Activated T-cell treated with anti-CD3 and anti-CD28 coated beads, Interleukin-2, amount 50 U/mL, for 4 hours (primary cell): ENCODE data around the gene STX7. TPM values are rescaled to one million over a fixed set of nuclear protein-coding genes. Genes with fewer than 3 reads are reported as not detected.

Source experiments
- ATAC-seq, 2 donors: fragments of 200-7000 bp; cut with Tn5 transposase; one replicate each; pipeline ENCODE4 v1.10.0; 2021
- DNase-seq: peaks from one replicate; pipeline ENCODE4 v3.0.0-alpha.2; 2020
- H3K27me3 Mint-ChIP-seq: one replicate; pipeline ENCODE4 v1.8.0; 2021; ENCODE audit warnings: low read depth, mixed read lengths
- H3K36me3 Mint-ChIP-seq: one replicate; pipeline ENCODE4 v1.8.0; 2022; ENCODE audit warnings: mixed read lengths; ENCODE audit not compliant: insufficient read depth
- H3K4me1 Mint-ChIP-seq: one replicate; pipeline ENCODE4 v1.8.0; 2021; ENCODE audit warnings: low read depth, mixed read lengths
- H3K4me3 Mint-ChIP-seq: one replicate; pipeline ENCODE4 v1.8.0; 2021; ENCODE audit warnings: mild to moderate bottlenecking, moderate library complexity, mixed read lengths
- H3K9me3 Mint-ChIP-seq: one replicate; pipeline ENCODE4 v1.8.0; 2021; ENCODE audit warnings: mixed read lengths
- total RNA-seq, 3 donors: library from RNA; stranded (reverse); gene quantifications; one replicate each; pipeline ENCODE4 v1.2.1, GENCODE V29; 2021

STX7 gene
- total RNA-seq, 3 donors from 2014 or later = 6.7 to 11.0 (median 7.9) TPM

DNA sequence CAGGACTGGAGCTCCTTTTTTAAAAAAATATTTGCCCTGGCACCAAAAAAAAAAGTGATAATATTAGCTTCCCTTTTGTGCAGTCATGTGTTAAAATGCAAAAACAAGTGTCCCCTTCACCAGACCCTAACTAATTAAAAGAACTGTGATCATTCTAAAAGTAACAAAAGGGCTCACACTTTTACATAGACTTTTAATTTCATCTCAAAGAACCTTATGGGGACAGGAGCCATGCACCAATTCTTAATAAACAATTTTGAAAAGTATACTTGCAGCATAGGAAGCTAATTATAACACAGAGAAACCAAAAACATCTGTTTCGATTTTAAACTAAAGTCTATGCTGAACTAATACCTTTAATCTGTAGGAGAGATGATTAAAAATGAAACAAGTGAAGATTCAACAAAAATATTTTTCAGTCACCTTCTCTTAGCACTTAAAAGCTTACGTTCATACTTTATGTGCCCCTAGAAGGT, 17.3 kb downstream of the STX7 start:
- Mint-ChIP-seq H3K27me3 (no peaks in the 10 kb centered on the region), H3K36me3 (peaks cover 38% of the 10 kb centered on the region), H3K4me3 (no peak overlapping the region), H3K9me3 (peaks cover 8% of the 10 kb centered on the region), H3K4me1 (peaks cover 60% of the 10 kb centered on the region)
- DNase-seq = no peak
- peak; percentile 65 to 69 for ATAC-seq

DNA sequence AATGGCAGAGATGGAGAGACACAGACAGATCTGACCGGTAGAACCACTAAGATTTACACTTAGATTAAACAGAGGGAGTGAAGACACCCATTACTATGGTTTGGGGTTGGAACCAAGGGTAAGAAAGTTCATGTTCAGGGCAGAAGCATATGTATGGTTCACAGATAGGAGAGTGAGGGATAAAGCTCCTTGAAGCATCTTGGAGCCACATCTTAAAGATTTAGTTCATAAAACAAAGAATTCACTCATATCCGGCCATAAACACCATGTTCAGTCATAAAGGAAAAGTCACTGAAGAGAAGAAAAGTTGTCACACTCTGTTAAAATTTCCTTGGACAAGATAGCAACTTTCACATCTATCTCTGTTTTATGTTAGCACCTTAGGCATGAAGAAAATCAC, 18.0 kb downstream of the STX7 start:
- Mint-ChIP-seq H3K4me1 (peaks cover 56% of the 10 kb centered on the region), H3K9me3 (peaks cover 8% of the 10 kb centered on the region), H3K27me3 (no peaks in the 10 kb centered on the region), H3K36me3 (peaks cover 32% of the 10 kb centered on the region), H3K4me3 (peak overlapping the region; percentile 2)
- no peak for DNase-seq
- ATAC-seq = peak; percentile 32 to 35

DNA sequence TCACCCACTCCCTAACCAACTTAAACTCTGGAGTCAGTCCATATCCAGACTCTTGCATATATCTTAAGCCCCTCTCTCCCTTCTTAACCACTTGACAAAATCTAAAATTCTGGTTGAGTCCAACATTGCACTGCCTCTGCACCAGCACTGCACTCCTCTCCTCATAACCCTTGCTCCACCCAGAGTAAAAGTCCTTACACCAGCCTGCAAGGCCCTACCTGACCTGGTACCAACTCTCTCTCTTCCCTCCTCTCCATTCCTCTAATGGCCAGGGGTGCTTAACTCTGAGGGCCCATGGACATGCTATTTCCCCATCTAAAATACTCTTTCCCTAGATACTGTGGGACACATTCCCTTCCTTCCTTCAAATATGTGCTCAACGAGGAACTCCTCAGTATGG, 21.0 kb downstream of the STX7 start:
- ATAC-seq (no peak), DNase-seq (no peak)
- no peaks in the 10 kb centered on the region for H3K27me3 Mint-ChIP-seq
- peaks cover 46% of the 10 kb centered on the region for H3K4me1 Mint-ChIP-seq
- no peak overlapping the region for H3K4me3 Mint-ChIP-seq
- H3K36me3 Mint-ChIP-seq = peaks cover 21% of the 10 kb centered on the region
- H3K9me3 Mint-ChIP-seq = peaks cover 8% of the 10 kb centered on the region

DNA sequence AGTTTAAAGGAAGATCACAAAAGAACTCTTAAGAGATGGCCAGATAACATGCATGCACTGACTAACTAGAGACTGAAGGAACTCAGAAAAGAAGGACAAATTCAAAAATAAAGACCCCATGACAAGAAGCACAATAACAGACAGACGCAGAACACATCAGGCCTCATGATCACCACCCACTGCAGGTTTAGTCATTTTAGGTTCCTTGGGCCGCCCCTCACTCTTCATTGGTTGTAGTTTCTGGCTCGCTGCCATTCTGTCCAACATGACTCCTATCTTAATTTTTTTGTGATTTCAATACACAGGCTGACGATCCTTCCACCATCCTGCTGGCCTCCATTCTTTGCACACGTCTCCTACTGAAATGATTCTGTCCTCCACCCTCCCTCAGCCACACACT, 21.6 kb downstream of the STX7 start:
- Mint-ChIP-seq H3K4me3 (no peak overlapping the region), H3K4me1 (peaks cover 40% of the 10 kb centered on the region), H3K27me3 (no peaks in the 10 kb centered on the region), H3K36me3 (peaks cover 21% of the 10 kb centered on the region), H3K9me3 (peaks cover 8% of the 10 kb centered on the region)
- DNase-seq = no peak
- ATAC-seq = peak in 1 of 2 donors; percentile 26

DNA sequence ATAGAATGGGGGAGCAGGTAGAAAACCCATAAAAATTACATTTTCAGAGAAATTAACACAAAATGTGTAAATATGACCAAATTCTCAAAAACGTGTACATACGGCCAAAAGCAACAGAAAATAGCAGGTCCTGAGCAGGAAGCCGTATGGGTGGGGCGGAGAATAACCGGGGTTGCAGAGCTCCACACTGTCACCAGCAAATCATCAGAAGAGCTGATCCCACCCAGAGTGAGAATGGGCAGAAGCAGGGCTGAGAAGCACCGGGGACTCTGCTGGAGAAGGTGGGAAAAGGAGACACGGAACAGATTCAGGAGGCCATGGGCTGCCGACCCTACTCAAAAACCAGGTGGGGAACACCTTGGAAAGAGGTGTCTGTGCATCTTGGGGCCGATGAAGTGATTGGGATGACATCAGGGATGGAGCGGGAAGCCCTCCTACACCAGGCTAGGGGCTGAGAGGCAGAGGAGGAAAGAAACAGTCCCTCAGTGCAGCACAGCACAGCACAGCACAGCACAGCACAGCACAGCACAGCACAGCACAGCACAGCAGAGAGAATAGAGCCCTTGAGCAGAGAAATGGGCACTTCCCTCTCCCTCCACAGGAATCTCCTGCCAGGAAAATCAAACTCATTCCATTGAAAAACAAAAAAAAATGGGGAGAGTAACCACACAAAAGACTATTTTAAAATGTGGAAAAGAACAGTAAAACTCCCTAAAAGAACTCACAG, 22.3 kb downstream of the STX7 start:
- DNase-seq (no peak), ATAC-seq (no peak)
- H3K9me3 Mint-ChIP-seq = peaks cover 8% of the 10 kb centered on the region
- no peak overlapping the region for H3K4me3 Mint-ChIP-seq
- H3K36me3 Mint-ChIP-seq = peaks cover 21% of the 10 kb centered on the region
- H3K27me3 Mint-ChIP-seq = no peaks in the 10 kb centered on the region
- H3K4me1 Mint-ChIP-seq = peaks cover 35% of the 10 kb centered on the region

DNA sequence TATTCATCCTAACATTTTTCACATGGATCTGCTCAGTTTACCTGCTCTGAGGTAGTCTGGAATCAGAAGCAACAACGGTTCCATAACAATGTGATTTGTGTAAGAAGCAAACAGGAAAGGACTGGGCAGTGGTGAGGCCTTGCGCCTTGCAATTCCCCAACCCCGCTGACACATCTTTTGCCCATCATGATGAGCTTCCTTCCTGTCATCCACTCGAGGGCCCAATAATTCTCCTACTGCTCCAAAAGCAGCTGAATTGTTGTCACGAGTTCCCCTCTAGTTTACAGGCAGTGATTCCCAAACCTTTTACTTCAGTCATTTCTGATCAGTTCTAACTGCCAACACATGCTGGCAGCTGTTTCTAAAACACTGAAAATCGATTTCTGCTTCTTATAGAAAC, 22.9 kb downstream of the STX7 start:
- H3K27me3 Mint-ChIP-seq = no peaks in the 10 kb centered on the region
- H3K4me3 Mint-ChIP-seq = no peak overlapping the region
- peaks cover 19% of the 10 kb centered on the region for H3K36me3 Mint-ChIP-seq
- H3K9me3 Mint-ChIP-seq = peaks cover 8% of the 10 kb centered on the region
- peaks cover 29% of the 10 kb centered on the region for H3K4me1 Mint-ChIP-seq
- ATAC-seq = no peak
- DNase-seq = no peak

DNA sequence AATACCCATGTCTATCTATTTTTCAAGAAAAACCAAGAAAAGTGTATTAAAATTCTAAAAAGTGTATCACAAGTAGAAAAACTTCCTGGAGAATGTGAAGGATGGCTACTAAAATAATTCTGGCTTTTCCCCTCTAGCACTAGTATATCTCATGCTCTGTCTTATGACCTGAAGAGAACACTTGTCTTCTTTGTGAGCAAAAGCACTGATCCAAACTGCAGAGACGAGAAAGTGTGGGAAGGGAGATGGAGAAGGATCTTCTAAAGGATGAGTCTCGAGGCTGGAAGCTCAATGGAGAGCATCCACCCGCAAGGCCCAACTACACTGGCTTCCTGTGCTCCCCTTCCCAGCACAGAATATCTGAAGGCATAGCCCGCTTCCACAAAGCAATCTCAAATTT, 23.5 kb downstream of the STX7 start:
- peaks cover 12% of the 10 kb centered on the region for H3K36me3 Mint-ChIP-seq
- H3K4me3 Mint-ChIP-seq = no peak overlapping the region
- H3K9me3 Mint-ChIP-seq = peaks cover 2% of the 10 kb centered on the region
- DNase-seq (no peak), ATAC-seq (no peak)
- peaks cover 23% of the 10 kb centered on the region for H3K4me1 Mint-ChIP-seq
- H3K27me3 Mint-ChIP-seq = no peaks in the 10 kb centered on the region

DNA sequence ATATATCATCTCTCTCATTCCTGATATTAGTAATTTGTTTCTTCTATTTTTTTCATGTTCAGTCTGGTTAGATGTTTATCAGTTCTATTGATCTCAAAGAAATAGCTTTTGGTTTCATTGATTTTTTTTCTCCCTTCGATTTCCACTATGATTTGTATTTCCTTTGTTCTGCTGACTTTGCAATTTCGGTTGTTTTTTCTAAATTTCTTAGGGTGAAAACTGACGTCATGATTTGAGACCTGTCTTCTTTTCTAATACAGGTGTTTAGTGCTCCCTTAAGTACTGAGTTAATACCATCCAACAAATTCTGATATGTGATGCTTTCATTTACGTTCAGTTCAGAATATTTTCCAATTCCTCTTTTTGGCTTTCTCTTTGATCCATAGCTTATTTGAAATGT, 25.2 kb downstream of the STX7 start:
- Mint-ChIP-seq H3K9me3 (no peaks in the 10 kb centered on the region), H3K4me3 (no peak overlapping the region)

DNA sequence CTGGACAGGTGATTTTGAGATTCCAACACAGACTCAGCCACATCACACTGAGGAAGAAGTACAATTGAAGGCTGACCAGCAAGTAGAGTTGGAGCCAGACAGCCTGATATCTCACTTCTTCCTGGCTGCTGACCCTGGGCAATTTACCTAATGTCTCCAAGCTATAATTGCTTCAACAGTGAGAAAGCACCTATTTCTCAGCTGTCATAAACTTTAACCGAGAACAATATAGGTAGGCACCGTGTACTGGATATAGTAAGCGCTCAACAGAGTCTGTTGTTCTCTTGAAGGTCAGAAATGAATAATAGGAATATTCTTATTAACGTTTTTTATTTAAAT, 28.3 kb downstream of the STX7 start:
- peaks cover 34% of the 10 kb centered on the region for H3K4me1 Mint-ChIP-seq
- H3K27me3 Mint-ChIP-seq = no peaks in the 10 kb centered on the region
- no peaks in the 10 kb centered on the region for H3K9me3 Mint-ChIP-seq
- no peak overlapping the region for H3K4me3 Mint-ChIP-seq
- peaks cover 6% of the 10 kb centered on the region for H3K36me3 Mint-ChIP-seq
- DNase-seq = no peak
- no peak for ATAC-seq

More for the DNA sequence above, 25.2 kb downstream of the STX7 start:
- DNase-seq (no peak), ATAC-seq (no peak)
- no peaks in the 10 kb centered on the region for H3K27me3 Mint-ChIP-seq
- peaks cover 19% of the 10 kb centered on the region for H3K4me1 Mint-ChIP-seq
- peaks cover 6% of the 10 kb centered on the region for H3K36me3 Mint-ChIP-seq

DNA sequence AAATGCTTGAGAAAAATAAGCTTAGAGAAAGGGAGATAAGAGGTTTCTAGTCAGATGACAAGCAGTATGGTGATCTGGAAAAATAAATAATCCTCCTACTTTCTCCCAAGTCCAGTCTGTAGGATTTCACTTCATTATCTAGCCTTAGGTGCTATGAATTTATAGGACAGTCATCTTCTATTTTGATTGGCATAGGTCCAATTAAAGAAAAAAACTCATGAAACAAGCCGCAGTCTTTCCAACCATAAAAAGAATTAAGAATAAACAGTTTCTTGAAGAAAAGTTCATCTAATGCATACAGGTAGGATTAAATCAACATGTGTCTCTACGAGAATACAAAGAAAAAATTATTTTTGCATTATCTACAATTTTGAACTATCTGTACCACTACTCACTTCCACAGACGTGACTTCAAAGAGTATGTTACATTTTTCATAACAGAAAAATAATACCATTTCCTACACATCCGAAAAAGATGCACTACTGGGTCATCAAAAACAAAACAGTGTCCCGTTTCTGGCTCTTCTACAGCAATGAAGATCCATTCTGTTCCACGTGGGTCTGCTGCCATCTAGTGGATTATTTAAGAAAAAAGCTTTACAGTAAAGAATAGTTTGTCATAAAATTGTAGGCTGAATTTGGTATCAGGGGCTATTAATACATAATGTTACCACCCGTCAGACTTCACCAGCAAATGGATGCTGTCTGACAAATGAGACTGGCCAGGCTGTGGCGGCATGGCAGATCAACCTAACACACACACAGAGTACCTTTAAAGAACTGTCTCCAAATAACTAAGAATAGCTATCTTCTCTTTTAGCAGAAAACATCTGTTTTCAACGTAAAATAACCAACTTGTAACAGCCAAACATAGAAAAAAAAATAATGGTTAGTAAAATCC, 28.9 kb downstream of the STX7 start:
- peak; percentile 27 for DNase-seq
- H3K4me3 Mint-ChIP-seq = no peak overlapping the region
- H3K4me1 Mint-ChIP-seq = peaks cover 34% of the 10 kb centered on the region
- H3K27me3 Mint-ChIP-seq = no peaks in the 10 kb centered on the region
- peak; percentile 62 to 68 for ATAC-seq
- no peaks in the 10 kb centered on the region for H3K9me3 Mint-ChIP-seq
- peaks cover 4% of the 10 kb centered on the region for H3K36me3 Mint-ChIP-seq

DNA sequence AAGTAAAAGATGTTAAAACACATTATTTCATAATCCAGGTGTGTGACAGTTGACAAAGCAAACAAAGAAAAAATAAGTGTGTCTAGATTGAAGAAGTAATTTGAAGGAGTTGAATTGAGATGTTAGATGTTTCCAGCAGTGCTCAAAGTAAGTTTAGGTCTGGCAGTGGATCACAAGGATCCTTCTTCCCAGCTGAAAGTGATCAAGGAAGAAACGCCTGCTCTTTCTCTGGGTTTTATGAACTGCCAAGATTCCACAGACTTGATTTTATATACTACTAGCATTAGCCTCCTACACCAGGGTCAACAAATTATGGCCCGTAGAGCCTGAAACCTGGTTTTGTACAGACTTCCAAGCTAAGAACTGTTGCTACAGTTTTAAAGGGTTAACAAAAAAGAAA, 30.3 kb downstream of the STX7 start:
- Mint-ChIP-seq H3K9me3 (no peaks in the 10 kb centered on the region), H3K4me1 (peaks cover 26% of the 10 kb centered on the region), H3K36me3 (peaks cover 2% of the 10 kb centered on the region), H3K4me3 (no peak overlapping the region), H3K27me3 (no peaks in the 10 kb centered on the region)
- ATAC-seq (no peak), DNase-seq (no peak)

DNA sequence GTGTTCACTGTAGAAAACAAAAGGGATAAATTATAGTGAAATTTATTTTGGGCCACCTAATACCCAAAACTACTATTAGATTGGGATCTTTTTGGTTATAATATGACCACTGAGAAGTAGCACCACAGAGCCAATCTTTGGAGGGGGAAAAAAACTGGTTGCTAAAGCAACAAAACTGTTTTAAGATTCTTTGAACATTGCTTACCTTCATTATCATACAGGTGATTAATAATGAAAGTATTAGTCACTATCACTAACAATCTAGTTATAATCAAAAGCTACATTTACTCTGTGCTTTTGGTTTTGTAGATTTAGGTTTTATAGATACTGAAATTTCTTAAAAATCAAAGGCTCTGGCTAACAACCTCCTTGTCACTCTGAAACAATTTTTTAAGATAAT, 31.7 kb downstream of the STX7 start:
- no peaks in the 10 kb centered on the region for H3K27me3 Mint-ChIP-seq
- DNase-seq = no peak
- H3K9me3 Mint-ChIP-seq = no peaks in the 10 kb centered on the region
- peak; percentile 69 to 80 for ATAC-seq
- H3K4me3 Mint-ChIP-seq = no peak overlapping the region
- peaks cover 25% of the 10 kb centered on the region for H3K4me1 Mint-ChIP-seq
- no peaks in the 10 kb centered on the region for H3K36me3 Mint-ChIP-seq

DNA sequence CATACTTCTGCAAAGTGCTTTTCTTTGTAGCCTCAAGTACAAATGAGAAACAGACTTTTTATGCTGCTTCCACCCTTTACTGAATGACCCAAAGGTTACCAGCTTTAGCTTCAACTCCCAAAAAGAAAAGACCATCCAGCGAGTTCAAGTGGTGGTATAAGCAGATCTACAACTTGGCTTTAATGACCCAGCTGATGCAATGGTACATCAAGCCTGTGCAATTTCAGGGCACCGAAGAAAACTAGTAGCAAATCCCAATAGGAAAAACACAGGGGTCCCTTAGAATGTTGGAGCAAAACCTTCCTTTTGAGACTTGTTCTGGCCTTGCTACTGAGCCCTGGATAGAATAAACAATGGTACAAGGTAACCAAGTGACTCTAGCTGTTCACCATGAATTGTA, 33.8 kb downstream of the STX7 start:
- Mint-ChIP-seq H3K36me3 (no peaks in the 10 kb centered on the region), H3K4me3 (no peak overlapping the region), H3K9me3 (no peaks in the 10 kb centered on the region), H3K27me3 (no peaks in the 10 kb centered on the region), H3K4me1 (peaks cover 22% of the 10 kb centered on the region)
- no peak for ATAC-seq
- DNase-seq = no peak

DNA sequence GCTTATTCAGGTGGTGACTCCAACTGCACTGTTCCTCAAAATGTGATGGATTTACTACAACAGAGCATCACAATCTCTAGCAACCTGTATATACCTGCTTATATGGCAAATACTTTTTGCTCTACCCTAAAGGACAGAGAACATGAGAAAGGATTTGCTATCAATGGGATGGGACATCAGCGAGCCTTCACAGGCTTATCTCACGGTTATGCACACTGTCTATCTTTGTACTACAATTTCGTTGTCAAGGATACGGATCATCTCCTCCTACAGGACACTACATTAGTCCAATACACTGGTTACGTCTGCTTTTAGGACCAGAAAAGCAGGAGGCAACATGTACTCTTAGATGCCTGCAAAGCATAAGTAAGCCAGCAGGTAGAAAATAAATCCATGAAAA, 34.2 kb downstream of the STX7 start:
- Mint-ChIP-seq H3K9me3 (no peaks in the 10 kb centered on the region), H3K4me1 (peaks cover 18% of the 10 kb centered on the region), H3K36me3 (no peaks in the 10 kb centered on the region), H3K27me3 (no peaks in the 10 kb centered on the region), H3K4me3 (no peak overlapping the region)
- ATAC-seq = no peak
- no peak for DNase-seq

DNA sequence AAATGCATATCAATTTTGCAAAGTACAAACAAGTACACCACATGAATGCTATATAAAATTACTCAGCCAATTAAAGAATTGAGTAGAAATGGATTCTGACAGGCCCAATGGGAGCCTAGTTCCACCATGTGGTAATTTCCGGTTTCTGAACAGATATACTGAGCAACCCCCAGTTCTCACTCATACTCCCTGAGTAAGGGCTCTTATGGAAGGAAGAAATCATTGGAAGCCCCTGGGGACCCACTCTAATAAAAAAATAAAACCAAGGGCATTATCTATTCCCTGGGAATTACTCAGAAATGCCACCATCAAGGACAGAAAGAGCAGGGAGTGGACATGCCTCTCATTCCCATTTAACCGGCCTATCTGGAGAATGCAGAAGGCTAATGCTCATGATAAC, 34.6 kb downstream of the STX7 start:
- ATAC-seq (no peak), DNase-seq (no peak)
- Mint-ChIP-seq H3K4me1 (peaks cover 18% of the 10 kb centered on the region), H3K36me3 (no peaks in the 10 kb centered on the region), H3K9me3 (no peaks in the 10 kb centered on the region), H3K27me3 (no peaks in the 10 kb centered on the region), H3K4me3 (no peak overlapping the region)
